Mononuclear cell (primary cell): ENCODE measurements around the gene KEL. TPM values are rescaled to one million over a fixed set of nuclear protein-coding genes. Genes with fewer than 3 reads are reported as not detected.

Source experiments
- H3K27me3 ChIP-seq: 2 replicates; pipeline ENCODE4 v1.6.0; 2011; ENCODE audit warnings: low read length, control low read depth; ENCODE audit not compliant: insufficient read depth
- H3K4me1 ChIP-seq: 2 replicates; pipeline ENCODE4 v1.5.1; 2011; ENCODE audit warnings: mild to moderate bottlenecking, low read length, control low read depth; ENCODE audit not compliant: insufficient read depth
- H3K4me3 ChIP-seq: 2 replicates; pipeline ENCODE4 v1.5.1; 2011; ENCODE audit warnings: mild to moderate bottlenecking, low read length, moderate library complexity
- H3K9me3 ChIP-seq: 2 replicates; pipeline ENCODE4 v1.5.1; 2011; ENCODE audit warnings: low read depth, mild to moderate bottlenecking, control low read depth, low read length
- total RNA-seq: library from RNA; depleted of rRNA; stranded (reverse); fragments of >200 nt; gene quantifications from one replicate; pipeline ENCODE4 v1.2.3, GENCODE V29; 2012

The KEL gene
- total RNA-seq, 1 donor, result 0.10 TPM

DNA sequence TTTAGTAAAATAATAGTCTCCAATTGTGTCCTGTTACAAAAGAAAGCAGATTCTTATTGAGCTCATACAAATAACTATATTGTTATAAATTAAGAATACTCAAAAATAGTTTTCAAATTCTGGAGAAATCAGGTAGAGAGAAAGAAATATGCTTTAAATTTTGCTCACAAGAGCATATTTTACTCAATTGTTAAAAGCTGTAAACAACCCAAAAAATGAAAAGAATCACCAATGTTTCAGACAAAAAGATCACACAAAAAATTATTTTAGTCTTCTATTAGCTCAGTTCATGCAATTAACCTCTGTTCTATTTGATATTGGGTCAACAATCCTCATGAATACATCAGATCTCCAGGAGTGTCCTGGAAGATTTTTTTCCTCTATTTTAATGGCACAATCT lies 58.0 kb downstream of the KEL start:
- Histone ChIP-seq H3K27me3 (no peaks in the 10 kb centered on the region), H3K4me3 (no peak overlapping the region), H3K9me3 (peaks cover 7% of the 10 kb centered on the region), H3K4me1 (peaks cover under 1% of the 10 kb centered on the region)

DNA sequence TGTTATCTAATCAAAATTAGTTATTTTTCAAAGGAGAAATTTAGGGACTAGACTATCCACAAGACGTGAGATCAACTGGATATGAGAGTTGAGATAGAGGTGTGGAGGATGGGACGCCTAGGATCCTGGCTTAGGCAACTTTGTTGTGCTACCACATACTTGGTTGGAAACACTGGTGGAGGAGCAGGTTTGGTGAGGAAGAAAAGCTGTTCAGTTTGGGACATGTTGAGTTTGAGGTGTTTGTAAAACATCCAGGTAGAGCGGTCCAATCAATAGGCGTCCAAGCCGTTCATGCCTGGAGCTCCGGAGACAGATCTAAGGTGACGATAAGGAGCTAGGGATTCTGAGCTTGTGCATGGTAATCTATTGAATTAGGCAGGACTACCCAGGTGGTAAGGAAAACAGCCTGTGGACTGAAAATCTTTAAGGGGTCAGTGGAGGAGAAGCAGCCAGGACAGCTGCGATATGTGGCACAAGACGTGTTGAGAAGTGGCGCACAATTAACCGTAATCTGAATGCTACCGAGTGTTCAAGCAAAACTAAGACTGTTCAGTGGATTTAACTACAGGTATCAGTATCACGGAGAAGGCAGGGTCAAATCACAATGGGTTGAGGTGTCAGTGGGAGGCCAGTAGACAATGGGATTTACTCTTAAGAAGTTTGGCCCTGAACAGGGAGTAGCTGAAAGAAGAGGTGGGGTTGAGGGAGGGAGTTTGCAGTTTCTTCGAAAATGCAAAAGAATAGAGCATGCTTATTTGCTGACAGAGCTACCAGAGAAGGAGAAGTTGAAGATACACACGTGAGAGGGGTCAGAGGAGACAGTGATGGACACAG lies 60.5 kb downstream of the KEL start:
- H3K4me1 ChIP-seq, result no peaks in the 10 kb centered on the region
- H3K9me3 ChIP-seq, result peaks cover 7% of the 10 kb centered on the region
- H3K27me3 ChIP-seq, result no peaks in the 10 kb centered on the region
- H3K4me3 ChIP-seq, result no peak overlapping the region

DNA sequence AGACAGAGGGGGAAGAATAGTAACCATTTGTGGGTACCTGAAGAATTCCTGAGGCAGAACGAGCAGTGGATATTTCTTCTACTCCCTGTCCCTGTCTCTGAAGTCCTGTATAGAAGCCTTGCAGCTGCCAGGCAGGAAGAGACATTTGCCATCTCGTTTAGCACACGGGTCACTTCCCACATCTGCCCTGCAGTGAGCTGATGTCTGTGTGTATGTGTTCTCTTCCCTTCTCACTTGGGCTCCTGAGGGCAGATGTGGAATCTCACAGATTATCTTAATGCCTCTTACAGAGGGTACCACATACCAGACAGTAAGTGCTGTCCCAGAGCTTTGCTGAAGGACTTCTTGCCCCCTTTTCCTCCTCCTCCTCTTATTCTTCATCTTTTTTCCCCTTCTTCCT lies 62.5 kb downstream of the KEL start:
- Histone ChIP-seq H3K4me3 (no peak overlapping the region), H3K9me3 (peaks cover 5% of the 10 kb centered on the region), H3K4me1 (no peaks in the 10 kb centered on the region), H3K27me3 (no peaks in the 10 kb centered on the region)

DNA sequence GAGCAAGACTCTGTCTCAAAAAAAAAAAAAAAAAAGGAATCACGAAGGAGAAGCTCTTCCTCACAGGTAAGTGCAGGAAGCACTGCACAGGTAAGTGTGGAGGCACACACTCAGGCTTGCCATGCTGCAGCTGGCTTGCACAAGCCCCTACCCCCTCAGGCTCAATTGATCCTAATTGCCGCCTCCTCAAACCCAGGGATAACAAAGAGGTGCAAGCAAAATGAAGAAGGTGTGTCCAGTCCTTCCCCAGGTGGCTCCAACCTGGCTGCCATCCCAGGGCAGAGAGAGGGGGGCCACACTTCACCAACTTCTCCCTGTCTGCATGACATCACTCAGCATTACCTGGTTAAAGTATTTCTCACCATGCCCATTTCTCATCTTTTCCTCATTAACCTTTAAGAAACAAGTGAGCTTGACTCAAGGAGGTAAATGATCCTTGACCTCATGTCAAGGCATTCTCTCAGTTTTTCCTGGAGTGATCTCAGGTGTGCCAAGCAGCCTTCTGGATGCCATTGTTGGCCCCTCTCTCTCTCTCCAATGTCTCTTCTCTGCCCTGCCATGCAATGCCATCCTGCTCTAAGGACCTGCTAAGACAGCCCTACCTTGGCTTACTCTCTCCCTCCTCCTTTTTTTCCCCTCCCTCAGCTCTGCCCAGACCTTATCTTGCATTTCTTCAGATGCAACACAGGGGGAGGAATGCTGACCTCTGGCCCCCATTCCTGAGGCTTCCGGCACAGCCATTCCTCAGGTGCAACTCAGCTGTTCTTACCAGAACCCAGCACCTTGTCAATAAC lies 63.6 kb downstream of the KEL start:
- Histone ChIP-seq H3K4me3 (no peak overlapping the region), H3K9me3 (no peaks in the 10 kb centered on the region), H3K4me1 (no peaks in the 10 kb centered on the region), H3K27me3 (no peaks in the 10 kb centered on the region)

DNA sequence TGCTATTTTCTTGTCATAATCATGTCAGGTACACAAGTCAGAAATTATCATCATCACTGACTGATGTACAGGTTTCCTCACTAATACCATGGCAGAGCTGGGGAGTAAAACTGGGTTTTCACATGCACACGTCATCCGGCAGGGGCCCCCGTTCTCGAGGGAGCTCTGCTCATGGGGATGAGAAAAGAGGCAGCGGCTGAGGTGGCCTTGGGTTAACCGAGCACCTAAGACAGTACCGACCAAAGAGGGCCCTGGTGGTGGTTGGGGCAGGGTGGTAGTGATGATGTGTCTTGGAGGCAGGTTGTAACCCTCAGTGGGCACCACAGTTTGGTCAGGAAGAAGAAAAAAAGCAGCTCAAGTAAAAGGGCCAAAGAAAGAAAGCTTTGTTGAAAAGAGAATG lies 64.5 kb downstream of the KEL start:
- no peaks in the 10 kb centered on the region for H3K27me3 ChIP-seq
- no peaks in the 10 kb centered on the region for H3K9me3 ChIP-seq
- H3K4me1 ChIP-seq, result no peaks in the 10 kb centered on the region
- H3K4me3 ChIP-seq, result no peak overlapping the region

DNA sequence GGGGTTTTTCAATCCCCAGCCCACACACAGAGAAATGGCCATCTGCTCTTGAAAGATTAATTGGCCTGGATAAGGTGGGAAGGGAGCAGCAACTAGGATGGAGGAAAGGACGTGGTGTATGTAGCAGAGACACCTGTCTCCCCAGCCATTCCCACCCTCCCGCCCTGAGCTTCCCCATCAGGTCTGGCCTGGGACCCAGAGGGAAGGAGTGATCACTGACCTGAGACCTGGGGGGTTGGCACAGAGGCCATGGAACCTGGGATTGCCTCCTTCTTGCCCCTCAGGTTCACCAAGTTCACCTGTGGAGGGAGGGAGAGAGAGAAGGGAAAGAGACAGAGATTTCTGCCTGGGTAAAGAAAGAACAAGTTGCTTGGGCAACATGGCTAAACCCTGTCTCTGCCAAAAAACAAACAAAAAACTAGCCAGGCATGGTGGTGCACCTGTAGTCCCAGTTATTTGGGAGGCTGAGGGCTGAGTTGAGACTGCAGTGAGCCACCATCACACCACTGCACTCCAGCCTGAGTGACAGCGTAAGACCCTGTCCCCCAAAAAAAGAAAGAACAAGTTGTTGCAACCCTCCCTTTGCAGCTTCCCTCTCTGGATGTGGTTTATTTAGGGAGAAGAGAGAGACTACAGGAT lies 65.3 kb downstream of the KEL start:
- no peaks in the 10 kb centered on the region for H3K4me1 ChIP-seq
- H3K27me3 ChIP-seq, result no peaks in the 10 kb centered on the region
- no peaks in the 10 kb centered on the region for H3K9me3 ChIP-seq
- H3K4me3 ChIP-seq, result no peak overlapping the region

DNA sequence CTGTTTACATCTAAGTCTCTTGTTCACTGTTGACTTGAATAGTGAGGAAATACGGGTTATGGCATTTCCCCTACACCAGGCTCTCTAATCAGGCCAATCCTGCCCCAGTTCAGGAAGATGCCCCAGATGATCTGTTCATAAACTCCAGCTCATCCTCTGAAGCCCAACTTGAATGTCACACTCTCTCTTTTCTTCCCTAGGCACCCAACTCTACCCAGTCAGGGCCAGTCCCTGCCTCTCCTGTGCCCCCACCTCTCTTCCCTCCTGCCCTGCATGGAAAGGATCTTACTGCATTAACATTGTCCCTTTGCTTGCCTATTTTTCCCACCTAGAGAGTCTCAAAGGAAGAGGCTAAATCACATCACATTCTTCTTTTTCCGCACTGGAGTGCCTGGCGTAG lies 66.0 kb downstream of the KEL start:
- H3K9me3 ChIP-seq, result no peaks in the 10 kb centered on the region
- no peak overlapping the region for H3K4me3 ChIP-seq
- no peaks in the 10 kb centered on the region for H3K27me3 ChIP-seq
- H3K4me1 ChIP-seq, result no peaks in the 10 kb centered on the region

DNA sequence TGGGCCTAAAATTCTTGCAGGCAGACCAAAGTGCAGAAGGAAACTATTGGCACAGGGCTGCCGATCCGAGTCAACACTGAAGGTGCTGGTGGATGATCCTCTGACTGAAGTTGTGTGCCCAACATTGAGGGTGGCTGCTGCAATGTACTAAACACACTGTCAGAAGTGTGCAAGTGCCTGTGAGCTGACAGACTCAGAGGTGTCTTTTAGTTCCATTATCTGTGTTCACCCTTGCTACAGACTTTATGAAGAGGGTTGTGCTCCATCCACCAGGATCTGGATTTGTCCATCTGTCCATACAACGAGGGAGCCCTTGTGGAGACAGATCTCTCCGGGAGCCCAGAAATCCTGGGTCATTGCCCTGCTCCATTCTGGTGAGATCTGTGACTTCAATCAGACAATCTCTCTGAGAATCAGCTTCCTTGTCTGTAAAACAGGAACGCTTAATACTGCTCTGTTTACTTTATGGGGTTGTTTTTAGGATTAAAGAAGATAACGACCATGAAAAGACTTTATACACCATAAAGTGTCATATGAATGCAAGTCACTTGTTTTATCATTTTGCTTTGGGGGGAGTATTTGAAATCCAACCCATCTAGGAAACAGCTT lies 67.1 kb downstream of the KEL start:
- H3K4me1 ChIP-seq, result no peaks in the 10 kb centered on the region

DNA sequence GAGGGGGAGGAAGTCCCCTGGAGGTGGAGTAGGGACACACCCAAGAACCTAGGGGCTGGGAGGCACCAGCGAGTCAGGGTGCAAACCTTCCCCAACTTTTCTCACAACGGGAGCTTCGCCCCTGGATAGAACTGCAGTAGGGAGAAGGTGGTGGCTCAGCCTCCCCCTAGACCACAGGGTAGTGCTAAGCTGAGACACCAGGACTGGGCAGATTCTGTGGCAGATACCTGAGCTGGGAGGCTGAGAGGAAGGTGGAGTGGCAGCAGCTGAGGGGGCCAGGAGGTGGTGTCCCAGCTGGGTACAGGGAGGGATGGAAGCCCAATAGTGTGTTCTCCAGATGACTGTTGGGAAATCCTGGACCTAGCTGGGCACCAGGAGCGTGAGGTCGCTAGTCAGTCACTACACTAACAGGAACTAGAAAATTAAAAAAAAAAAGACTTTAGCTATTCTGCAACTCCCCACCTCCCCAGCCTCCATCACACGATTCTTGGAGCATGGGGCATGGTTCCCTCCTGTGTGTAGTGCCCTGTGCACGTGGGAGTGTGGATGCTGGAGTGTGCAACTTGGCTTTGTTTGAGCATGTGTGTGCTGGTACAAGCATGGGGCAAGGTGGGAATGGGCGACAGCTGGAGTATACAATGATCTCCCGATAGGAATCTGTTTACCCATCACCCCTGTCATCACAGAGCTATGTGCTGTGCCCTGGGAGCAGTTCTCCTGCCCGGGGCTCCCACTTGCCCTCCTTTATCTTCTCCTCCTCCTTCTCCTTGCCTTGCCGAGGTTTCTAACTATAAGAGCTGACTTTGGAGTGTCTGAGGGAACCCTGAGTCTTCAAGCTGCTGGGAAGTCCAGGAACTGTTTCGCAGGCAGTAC lies 67.8 kb downstream of the KEL start:
- Histone ChIP-seq H3K4me1 (no peaks in the 10 kb centered on the region), H3K4me3 (no peak overlapping the region), H3K9me3 (no peaks in the 10 kb centered on the region), H3K27me3 (no peaks in the 10 kb centered on the region)

More for the DNA sequence above, 67.1 kb downstream of the KEL start:
- Histone ChIP-seq H3K27me3 (no peaks in the 10 kb centered on the region), H3K4me3 (no peak overlapping the region), H3K9me3 (no peaks in the 10 kb centered on the region)

DNA sequence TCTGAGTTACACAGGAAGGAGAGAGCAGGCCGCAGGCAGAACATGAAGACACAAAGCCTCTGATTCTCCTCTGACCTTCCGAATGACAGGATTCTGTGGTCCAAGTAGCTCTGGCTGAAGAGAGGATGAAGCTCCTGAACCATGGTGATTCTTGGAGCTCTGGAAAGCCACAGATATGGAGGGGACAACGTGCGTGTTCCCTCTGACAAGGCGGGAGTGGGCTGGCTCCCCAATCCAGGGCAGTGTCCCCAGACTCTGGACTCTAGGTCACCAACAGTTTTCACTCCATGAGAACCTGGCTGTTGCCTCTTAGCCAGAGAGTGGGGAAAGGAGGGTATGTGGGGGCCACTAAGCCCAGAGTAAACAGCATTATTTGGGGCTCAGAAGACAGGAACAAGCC lies 69.2 kb downstream of the KEL start:
- H3K4me3 ChIP-seq, result no peak overlapping the region
- no peaks in the 10 kb centered on the region for H3K4me1 ChIP-seq
- H3K9me3 ChIP-seq, result no peaks in the 10 kb centered on the region
- no peaks in the 10 kb centered on the region for H3K27me3 ChIP-seq

DNA sequence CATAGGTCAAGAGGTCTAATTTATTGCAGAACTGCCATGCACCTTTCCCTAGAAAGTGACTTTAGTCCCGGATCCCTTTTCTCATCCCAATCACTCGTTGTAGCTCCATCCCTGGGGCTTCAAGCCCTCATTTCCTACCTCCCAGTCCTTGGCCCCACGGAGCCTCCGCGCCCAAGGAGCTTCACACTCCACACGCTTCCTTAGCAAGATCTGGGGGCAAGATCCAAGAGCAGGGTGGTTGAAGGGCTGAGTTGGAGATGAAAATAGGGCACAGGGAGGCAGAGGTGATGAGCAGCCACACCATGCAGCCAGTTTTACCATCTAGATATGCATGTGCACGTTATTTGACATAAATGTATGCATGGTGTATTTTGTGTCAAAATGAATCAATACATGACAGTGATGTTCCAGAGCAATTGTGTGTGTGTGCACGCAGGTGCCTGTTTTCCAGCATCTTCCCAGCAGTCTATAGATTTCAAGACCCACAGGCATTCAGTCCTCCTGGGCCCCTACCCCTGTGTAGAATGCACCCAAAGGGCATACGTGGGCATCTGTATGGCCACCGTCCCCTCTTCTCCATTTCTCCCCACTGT lies 70.6 kb downstream of the KEL start:
- H3K27me3 ChIP-seq, result no peaks in the 10 kb centered on the region
- H3K4me3 ChIP-seq, result no peak overlapping the region
- no peaks in the 10 kb centered on the region for H3K4me1 ChIP-seq
- no peaks in the 10 kb centered on the region for H3K9me3 ChIP-seq
